Activated CD8-positive, alpha-beta T cell treated with anti-CD3 and anti-CD28 coated beads for 36 hours (primary cell): ENCODE data around the gene FYN. TPM values are rescaled to one million over a fixed set of nuclear protein-coding genes. Genes with fewer than 3 reads are reported as not detected.

Experiments
- ATAC-seq: fragments of 200-7000 bp; cut with Tn5 transposase; one replicate; pipeline ENCODE4 v1.10.0; 2021; ENCODE audit warnings: mild to moderate bottlenecking, moderate library complexity
- CTCF ChIA-PET: fragments of 350-600 bp; sonication (Branson Sonifier 250); formaldehyde crosslinking; loops from one replicate; lab custom pipeline; 2021; ENCODE audit warnings: antibody characterized with exemption; lab: Charles Lee
- POLR2A ChIA-PET: fragments of 350-600 bp; sonication (Branson Sonifier 250); formaldehyde crosslinking; loops from one replicate; lab custom pipeline; 2021; ENCODE audit warnings: antibody characterized with exemption; lab: Charles Lee
- DNase-seq: peaks from one replicate; pipeline ENCODE4 v3.0.0-alpha.2; 2020
- H3K27ac Mint-ChIP-seq: one replicate; pipeline ENCODE4 v1.8.0; 2021; ENCODE audit warnings: mild to moderate bottlenecking, mixed read lengths
- H3K27me3 Mint-ChIP-seq: one replicate; pipeline ENCODE4 v1.8.0; 2021; ENCODE audit warnings: mixed read lengths
- H3K36me3 Mint-ChIP-seq: one replicate; pipeline ENCODE4 v1.8.0; 2021; ENCODE audit warnings: low read depth, mixed read lengths
- H3K4me1 Mint-ChIP-seq: one replicate; pipeline ENCODE4 v1.8.0; 2021; ENCODE audit warnings: low read depth, mixed read lengths
- H3K4me3 Mint-ChIP-seq: one replicate; pipeline ENCODE4 v1.8.0; 2021; ENCODE audit warnings: mild to moderate bottlenecking, moderate library complexity, mixed read lengths
- H3K9me3 Mint-ChIP-seq: one replicate; pipeline ENCODE4 v1.8.0; 2021; ENCODE audit warnings: mixed read lengths
- intact Hi-C: fragments of 100-400 bp; cut with micrococcal nuclease; formaldehyde crosslinking; loops from one replicate; pipeline ENCODE4 v1.10.0; 2022
- total RNA-seq, 2 experiments: library from RNA; stranded (reverse); gene quantifications; one replicate each; pipeline ENCODE4 v1.2.3, GENCODE V29; 2021
- TF ChIP-seq, protein P1 (sequence below): fragments of 200-600 bp; IDR thresholded peaks from one replicate; pipeline ENCODE4 v1.8.0; 2022; ENCODE audit warnings: antibody characterized with exemption, mild to moderate bottlenecking

The FYN gene
- total RNA-seq, 2 experiments from 2014 or later, result 384 to 386 TPM

DNA sequence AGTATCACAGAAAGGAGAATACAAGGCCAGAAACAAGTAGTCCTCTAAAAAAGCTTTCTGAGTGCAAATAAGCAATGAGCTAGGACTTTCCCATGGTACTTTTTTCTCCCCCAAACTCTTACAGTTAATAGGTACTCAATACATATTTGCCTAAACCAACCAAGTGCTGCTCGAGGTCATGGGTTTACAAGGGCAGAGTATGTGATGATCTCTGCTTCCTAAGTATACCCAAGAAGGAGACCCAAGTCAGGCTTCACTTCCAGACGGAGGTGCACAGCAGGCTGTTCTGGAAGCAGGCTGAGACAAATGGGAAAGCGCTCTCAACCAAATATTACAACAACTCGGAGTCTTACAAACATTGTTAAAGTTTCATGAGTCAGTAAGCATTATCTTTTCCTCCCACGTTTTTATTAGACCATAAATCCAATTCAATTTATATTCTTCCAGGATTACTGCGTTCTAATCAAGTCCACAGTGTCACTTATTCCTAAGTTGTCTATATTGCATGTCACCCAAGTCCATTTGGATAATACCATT, 8.1 kb downstream of the FYN start:
- ATAC-seq, result peak; percentile 3
- TF ChIP-seq, protein P1, sequence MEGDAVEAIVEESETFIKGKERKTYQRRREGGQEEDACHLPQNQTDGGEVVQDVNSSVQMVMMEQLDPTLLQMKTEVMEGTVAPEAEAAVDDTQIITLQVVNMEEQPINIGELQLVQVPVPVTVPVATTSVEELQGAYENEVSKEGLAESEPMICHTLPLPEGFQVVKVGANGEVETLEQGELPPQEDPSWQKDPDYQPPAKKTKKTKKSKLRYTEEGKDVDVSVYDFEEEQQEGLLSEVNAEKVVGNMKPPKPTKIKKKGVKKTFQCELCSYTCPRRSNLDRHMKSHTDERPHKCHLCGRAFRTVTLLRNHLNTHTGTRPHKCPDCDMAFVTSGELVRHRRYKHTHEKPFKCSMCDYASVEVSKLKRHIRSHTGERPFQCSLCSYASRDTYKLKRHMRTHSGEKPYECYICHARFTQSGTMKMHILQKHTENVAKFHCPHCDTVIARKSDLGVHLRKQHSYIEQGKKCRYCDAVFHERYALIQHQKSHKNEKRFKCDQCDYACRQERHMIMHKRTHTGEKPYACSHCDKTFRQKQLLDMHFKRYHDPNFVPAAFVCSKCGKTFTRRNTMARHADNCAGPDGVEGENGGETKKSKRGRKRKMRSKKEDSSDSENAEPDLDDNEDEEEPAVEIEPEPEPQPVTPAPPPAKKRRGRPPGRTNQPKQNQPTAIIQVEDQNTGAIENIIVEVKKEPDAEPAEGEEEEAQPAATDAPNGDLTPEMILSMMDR, result no peak
- Mint-ChIP-seq H3K4me1 (peaks cover 98% of the 10 kb centered on the region), H3K9me3 (no peaks in the 10 kb centered on the region), H3K27ac (peak overlapping the region; percentile 91), H3K27me3 (no peaks in the 10 kb centered on the region), H3K4me3 (peak overlapping the region; percentile 98), H3K36me3 (peaks cover 87% of the 10 kb centered on the region)
- intact Hi-C loops, result loop anchor here (2.0 kb wide), 1 partner anchor 128 kb away; no protein-coding TSS in a partner anchor
- POLR2A ChIA-PET, result interaction anchor here (0.6 to 5.2 kb wide), 12 partner anchors 9 to 158 kb away, joined by 3 to 29 read pairs (median 10); partner anchors contain the start of gene FYN
- no peak for DNase-seq
- CTCF ChIA-PET, result interaction anchor here (0.7 to 2.9 kb wide), 8 partner anchors 9 to 177 kb away, joined by 3 to 14 read pairs (median 5); no protein-coding TSS in a partner anchor

DNA sequence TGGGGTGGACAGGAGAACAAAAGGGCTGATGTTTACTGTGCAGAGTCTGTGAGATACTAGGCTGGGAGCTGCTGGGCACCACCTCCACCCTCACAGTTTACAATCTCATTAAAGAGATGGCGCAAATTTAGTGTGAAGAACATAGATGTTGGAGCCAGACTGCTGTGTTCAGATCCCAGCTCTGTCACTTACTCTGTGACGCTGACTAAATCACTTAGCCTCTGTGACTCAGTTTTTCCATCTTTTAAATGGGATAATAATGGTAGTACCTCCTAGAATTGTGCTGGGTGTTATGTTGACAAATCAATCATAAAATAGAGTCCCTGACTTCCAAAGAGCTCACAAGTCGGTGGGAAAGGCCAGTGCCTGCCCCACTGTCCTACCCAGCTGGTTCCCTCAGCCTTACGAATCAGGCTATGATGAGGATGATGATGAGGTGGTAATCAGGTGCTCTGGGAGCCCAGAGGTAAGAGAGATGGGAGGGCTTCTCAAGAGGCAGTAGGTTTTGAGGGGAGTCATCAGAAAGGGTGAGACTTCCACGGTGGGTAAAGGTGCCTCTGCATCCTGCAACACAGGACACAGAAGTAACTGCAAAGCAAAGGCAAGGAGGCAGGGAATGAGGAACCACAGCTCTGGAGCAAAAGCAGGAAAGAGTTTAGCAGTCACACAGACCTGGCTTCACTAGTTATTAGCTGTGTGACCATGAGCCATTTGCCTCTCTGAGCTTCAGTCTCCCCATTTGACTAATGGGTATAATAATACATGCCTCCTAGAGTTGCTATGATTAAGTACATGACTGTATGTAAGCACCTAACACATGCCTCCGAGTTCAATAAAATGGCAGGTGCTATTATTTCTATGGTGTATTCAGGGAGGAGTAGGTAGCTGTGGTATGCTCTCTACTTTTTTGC, 8.9 kb downstream of the FYN start:
- ChIA-PET POLR2A (interaction anchor here (0.6 to 5.2 kb wide), 15 partner anchors 9 to 251 kb away, joined by 3 to 29 read pairs (median 7); partner anchors contain the start of gene FYN), CTCF (interaction anchor here (0.7 to 2.9 kb wide), 9 partner anchors 10 to 178 kb away, joined by 3 to 14 read pairs (median 5); no protein-coding TSS in a partner anchor)
- no peak for DNase-seq
- TF ChIP-seq, protein P1, result no peak
- Mint-ChIP-seq H3K27ac (peak overlapping the region; percentile 91), H3K27me3 (no peaks in the 10 kb centered on the region), H3K4me1 (peaks cover 98% of the 10 kb centered on the region), H3K9me3 (no peaks in the 10 kb centered on the region), H3K4me3 (peak overlapping the region; percentile 44), H3K36me3 (peaks cover 87% of the 10 kb centered on the region)
- ATAC-seq, result peak; percentile 24
- intact Hi-C loops, result loop anchor here (2.0 kb wide), 1 partner anchor 128 kb away; no protein-coding TSS in a partner anchor

DNA sequence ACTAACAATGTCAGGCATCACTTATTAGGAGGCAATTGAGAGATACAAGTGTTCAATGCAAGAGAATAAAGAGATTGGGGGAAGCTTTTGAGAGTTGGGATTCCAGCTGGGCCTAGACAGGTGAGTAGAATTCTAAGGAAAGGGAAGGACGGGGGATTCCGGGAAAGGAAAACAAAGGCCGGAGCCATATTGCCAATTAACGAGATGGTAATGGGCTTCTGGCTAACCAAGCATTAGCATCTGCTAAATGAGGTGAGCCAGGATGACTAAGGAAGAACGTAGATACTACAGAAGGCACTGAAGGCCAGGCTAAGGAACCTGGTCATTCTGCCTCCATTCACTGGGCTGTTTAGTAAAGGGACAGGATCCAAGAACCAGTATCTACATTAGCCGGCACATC, 10.5 kb downstream of the FYN start:
- peak overlapping the region; percentile 91 for H3K27ac Mint-ChIP-seq
- peaks cover 86% of the 10 kb centered on the region for H3K36me3 Mint-ChIP-seq
- H3K4me3 Mint-ChIP-seq, result peak overlapping the region; percentile 16
- H3K9me3 Mint-ChIP-seq, result no peaks in the 10 kb centered on the region
- ChIA-PET POLR2A (interaction anchor here (0.6 to 3.3 kb wide), 10 partner anchors 8 to 128 kb away, joined by 3 to 16 read pairs (median 4); no protein-coding TSS in a partner anchor), CTCF (interaction anchor here (0.8 to 1.7 kb wide), 4 partner anchors 12 to 99 kb away, joined by 3 to 7 read pairs (median 4); no protein-coding TSS in a partner anchor)
- H3K27me3 Mint-ChIP-seq, result no peaks in the 10 kb centered on the region
- no peak for ATAC-seq
- intact Hi-C loops, result no loop called here
- TF ChIP-seq, protein P1, result no peak
- peaks cover 98% of the 10 kb centered on the region for H3K4me1 Mint-ChIP-seq
- no peak for DNase-seq

DNA sequence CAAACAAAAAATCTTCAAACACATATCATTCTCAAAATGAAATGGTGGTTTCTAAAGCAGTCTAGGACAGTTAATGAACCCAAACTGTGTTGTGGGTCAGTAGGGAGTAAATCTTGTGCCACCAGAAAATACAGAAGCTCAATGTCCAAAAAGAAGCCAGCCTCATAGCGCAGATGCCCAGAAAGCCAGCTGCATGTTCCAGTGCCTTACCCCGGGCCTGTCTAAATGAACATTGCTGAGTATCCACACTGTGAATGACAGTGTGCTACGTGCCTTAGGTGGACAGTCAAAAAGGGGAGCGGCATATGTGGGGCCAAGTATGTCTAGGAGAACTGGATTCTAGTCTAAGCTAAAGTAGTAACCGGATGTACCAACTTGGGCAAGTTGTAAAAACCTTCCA, 10.9 kb downstream of the FYN start:
- H3K27ac Mint-ChIP-seq, result peak overlapping the region; percentile 91
- peak overlapping the region; percentile 41 for H3K4me3 Mint-ChIP-seq
- POLR2A ChIA-PET, result interaction anchor here (0.6 to 3.3 kb wide), 14 partner anchors 8 to 128 kb away, joined by 3 to 16 read pairs (median 4); no protein-coding TSS in a partner anchor
- CTCF ChIA-PET, result interaction anchor here (0.8 to 1.7 kb wide), 6 partner anchors 12 to 180 kb away, joined by 3 to 7 read pairs (median 4); no protein-coding TSS in a partner anchor
- TF ChIP-seq, protein P1, result no peak
- peaks cover 83% of the 10 kb centered on the region for H3K36me3 Mint-ChIP-seq
- DNase-seq, result no peak
- ATAC-seq, result no peak
- peaks cover 98% of the 10 kb centered on the region for H3K4me1 Mint-ChIP-seq
- no peaks in the 10 kb centered on the region for H3K27me3 Mint-ChIP-seq
- no peaks in the 10 kb centered on the region for H3K9me3 Mint-ChIP-seq
- intact Hi-C loops, result no loop called here
